Omental fat pad (tissue), 4 donors: ENCODE measurements around the gene CMIP. TPM values are rescaled to one million over a fixed set of nuclear protein-coding genes. Genes with fewer than 3 reads are reported as not detected.

Source experiments
- ATAC-seq: fragments of 150-250 bp; one replicate; pipeline ENCODE4 v1.9.1; 2016; ENCODE audit warnings: mild to moderate bottlenecking, moderate library complexity; ENCODE audit not compliant: low FRiP score
- DNase-seq: peaks from one replicate; pipeline ENCODE4 v3.0.0-alpha.2; 2019; ENCODE audit warnings: low spot score
- CTCF ChIP-seq, 3 donors: fragments of 450-650 bp; IDR thresholded peaks; one replicate each; pipeline ENCODE4 v1.5.1; 2016 to 2017; ENCODE audit warnings: antibody characterized with exemption in 3 of 3, mild to moderate bottlenecking in 3 of 3, moderate library complexity in 2 of 3
- total RNA-seq, 4 donors: library from RNA; depleted of rRNA; stranded (reverse); fragments of >200 nt; gene quantifications; one replicate each; pipeline ENCODE4 v1.1.0, GENCODE V29; 2016

CMIP gene
- total RNA-seq, 4 donors from 2014 or later = 15.8 to 52.8 (median 32.0) TPM

GRCh38 chr16:81710596-81710995 is 266.0 kb downstream of the CMIP start:
- ATAC-seq = no peak
- no peak for TF ChIP-seq CTCF (IDR thresholded peaks at IDR 0.05)
- DNase-seq = no peak

- DNase-seq = no peak
- ATAC-seq = no peak
- TF ChIP-seq CTCF (IDR thresholded peaks at IDR 0.05) = no peak
Observed at GRCh38 chr16:81711657-81712319, 267.2 kb downstream of the CMIP start.

- DNase-seq = no peak
- no peak for ATAC-seq
- TF ChIP-seq CTCF (IDR thresholded peaks at IDR 0.05) = no peak
Observed at GRCh38 chr16:81712681-81713080, 268.1 kb downstream of the CMIP start.

- ATAC-seq (no peak), DNase-seq (no peak)
- TF ChIP-seq CTCF (IDR thresholded peaks at IDR 0.05) = no peak
Observed at GRCh38 chr16:81713295-81713772, 268.7 kb downstream of the CMIP start.

- ATAC-seq (no peak), DNase-seq (no peak)
- no peak for TF ChIP-seq CTCF (IDR thresholded peaks at IDR 0.05)
Observed at GRCh38 chr16:81713796-81714195, 269.2 kb downstream of the CMIP start.

- ATAC-seq = no peak
- DNase-seq = no peak
- TF ChIP-seq CTCF (IDR thresholded peaks at IDR 0.05) = no peak
Observed at GRCh38 chr16:81714583-81714982, 270.0 kb downstream of the CMIP start.
